GM10847 (cell line): Measurements from ENCODE around the gene SLC35F6.

ENCODE experiments used
- POLR2A ChIP-seq: IDR thresholded peaks from 2 replicates; pipeline ENCODE4 v1.6.1; 2011; ENCODE audit not compliant: insufficient read length; ENCODE audit errors: extremely low read depth

SLC35F6 gene

GRCh38 chr2:26767894-26768487 lies 3.9 kb downstream of the SLC35F6 start:
- no peak for TF ChIP-seq POLR2A

- TF ChIP-seq POLR2A: no peak
Measured at GRCh38 chr2:26768759-26769088, 4.6 kb downstream of the SLC35F6 start.

- TF ChIP-seq POLR2A: no peak
Measured at GRCh38 chr2:26769089-26769761, 5.1 kb downstream of the SLC35F6 start.

GRCh38 chr2:26770986-26771586 lies 7.0 kb downstream of the SLC35F6 start:
- TF ChIP-seq POLR2A: no peak

- TF ChIP-seq POLR2A: no peak
Measured at GRCh38 chr2:26772064-26773001, 8.2 kb downstream of the SLC35F6 start.

GRCh38 chr2:26776195-26776800 lies 12.2 kb downstream of the SLC35F6 start:
- no peak for TF ChIP-seq POLR2A

GRCh38 chr2:26778098-26778497 lies 14.0 kb downstream of the SLC35F6 start:
- TF ChIP-seq POLR2A: no peak

- TF ChIP-seq POLR2A: no peak
Measured at GRCh38 chr2:26778507-26778906, 14.4 kb downstream of the SLC35F6 start.

- TF ChIP-seq POLR2A: no peak
Measured at GRCh38 chr2:26780203-26780760, 16.2 kb downstream of the SLC35F6 start.

GRCh38 chr2:26782876-26783704 lies 19.0 kb downstream of the SLC35F6 start:
- no peak for TF ChIP-seq POLR2A

GRCh38 chr2:26784570-26785234 lies 20.6 kb downstream of the SLC35F6 start:
- no peak for TF ChIP-seq POLR2A

GRCh38 chr2:26785431-26786206 lies 21.5 kb downstream of the SLC35F6 start, which contains the start of gene CENPA:
CENPA (plus strand) TSS chr2:26786056; CDS start chr2:26786197, 141 bp downstream.
- TF ChIP-seq POLR2A: peak; percentile 69
